NOMO-1 treated with DMSO at 0.1 percent for 48 hours (cell line): ENCODE data around the gene ARSB.
"Not testable (repeated sequence)": the region's sequence is repeated elsewhere in the genome, so short reads cannot be mapped to it uniquely, and the experiment has no call there.

ENCODE experiments used
- DNase-seq: peaks from one replicate; lab custom pipeline; 2025; ENCODE audit not compliant: unreplicated experiment; lab: John Stamatoyannopoulos, UW

ARSB gene

DNA sequence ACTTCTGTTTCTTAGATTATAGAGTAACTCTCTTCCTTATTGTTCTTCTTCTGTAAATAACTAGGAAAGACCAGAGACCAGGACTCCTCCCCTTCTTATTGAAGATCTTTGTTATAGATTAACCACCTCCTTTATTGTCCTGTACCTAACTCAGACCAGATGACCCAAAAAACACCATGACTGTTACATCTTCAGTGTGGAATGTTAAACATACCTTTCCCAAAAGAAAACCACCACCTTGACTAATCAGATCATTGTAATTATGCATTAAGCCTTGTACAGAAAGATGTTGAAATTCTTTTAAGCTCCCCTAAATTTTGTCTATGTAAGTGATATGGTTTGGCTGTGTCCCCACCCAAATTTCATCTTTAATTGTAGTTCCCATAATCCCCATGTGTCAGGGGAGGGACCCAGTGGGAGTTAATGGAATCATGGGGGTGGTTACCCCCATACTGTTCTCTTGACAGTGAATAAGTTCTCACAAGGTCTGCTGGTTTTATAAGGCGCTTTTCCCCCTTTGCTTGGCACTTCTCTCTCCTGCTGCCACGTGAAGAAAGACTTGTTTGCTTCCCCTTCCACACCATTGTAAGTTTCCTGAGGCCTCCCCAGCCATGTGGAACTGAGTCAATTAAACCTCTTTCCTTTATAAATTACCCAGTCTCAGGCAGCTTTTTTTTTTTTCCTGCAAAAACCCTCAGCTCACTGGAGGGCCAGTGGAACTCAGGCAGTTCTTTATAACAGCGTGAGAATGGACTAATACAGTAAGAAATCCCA is 26.3 kb downstream of the ARSB start:
- no peak for DNase-seq

DNA sequence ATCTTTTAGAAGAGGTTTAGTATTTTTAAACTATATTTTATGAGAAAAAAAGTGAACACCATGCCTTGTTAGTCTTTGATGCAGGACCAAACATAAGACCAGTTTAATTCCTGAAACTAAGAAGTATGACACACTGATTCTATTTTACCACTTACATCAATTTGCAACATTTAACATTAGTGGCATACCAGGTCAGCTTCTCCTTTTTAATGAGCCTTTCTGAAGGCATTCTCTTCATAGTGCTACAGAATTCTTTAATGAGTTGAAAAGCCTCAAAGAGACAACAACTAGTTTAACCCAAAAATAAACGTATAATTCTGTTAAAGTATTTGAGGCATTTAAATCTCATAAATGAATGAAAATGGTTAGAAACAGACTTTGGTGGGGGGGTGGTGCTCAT is 28.2 kb downstream of the ARSB start:
- no peak for DNase-seq

DNA sequence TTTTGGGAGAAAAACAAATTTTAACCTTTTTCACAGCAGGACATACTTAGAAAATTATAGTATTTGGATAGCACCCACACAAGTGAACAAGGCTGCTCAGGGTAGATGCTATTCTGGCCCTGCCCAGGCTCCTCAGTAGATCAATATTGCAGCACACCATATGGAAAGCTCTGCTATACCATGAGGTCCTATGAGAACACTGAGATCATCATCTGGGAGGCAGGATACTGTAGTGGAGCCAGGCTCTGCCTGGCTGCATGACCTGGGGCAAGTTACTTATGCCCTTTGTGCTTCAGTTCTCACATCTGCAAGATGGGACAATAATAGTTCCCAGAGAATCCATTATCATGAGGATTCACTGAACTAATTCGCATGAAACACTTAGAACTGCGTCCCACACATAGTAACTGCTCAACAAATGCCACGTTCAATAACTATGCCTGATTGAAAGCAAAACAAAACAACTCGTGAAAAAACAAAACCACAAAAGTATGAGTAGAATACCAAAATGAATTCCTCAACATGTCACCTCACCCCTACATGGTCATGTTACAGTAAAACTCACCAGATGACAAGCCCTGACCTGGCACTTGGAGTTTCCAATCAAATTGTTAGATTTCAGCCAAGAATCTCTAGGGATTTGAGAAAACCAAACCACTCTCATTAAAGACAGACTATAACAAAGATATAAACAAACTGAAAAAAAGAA is 31.9 kb downstream of the ARSB start:
- no peak for DNase-seq

DNA sequence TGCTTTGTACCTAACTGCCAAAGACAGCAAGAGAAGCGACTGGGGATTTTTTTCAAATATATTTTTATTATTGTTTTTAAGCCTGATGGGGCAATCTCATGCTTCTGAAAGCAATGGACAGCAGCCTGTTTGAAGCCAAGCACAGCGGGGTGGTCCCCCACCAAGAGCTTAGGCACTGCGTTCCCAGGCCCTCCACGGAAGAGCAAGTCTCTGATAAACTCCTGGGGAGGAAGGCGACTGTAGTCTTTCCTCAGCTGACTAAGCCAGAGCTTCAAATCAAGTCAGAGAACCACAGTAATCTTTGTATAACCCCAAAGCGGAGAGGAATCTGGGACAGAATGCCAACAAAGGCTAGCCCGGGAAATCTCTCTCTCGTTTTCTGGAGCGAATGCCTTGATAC is 54.4 kb downstream of the ARSB start:
- no peak for DNase-seq

DNA sequence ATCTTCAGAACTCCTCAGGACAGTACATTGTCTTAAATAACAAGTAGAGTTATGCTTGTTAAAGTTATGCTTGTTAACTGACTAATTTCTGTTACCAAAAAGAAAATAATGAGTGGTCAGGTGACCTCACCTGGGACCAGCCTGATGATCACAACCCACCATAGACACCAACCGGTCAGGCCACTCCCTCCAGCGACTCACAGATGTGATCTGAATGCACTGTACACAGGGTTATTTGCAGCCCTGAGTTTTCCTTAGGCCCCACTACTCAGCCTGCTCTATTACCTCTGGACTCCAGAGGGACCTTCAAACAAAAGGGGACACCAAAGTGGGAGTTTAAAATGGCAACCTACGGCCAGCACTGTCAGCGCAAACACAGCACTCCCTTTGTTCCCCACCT is 55.3 kb downstream of the ARSB start:
- DNase-seq, result no peak

DNA sequence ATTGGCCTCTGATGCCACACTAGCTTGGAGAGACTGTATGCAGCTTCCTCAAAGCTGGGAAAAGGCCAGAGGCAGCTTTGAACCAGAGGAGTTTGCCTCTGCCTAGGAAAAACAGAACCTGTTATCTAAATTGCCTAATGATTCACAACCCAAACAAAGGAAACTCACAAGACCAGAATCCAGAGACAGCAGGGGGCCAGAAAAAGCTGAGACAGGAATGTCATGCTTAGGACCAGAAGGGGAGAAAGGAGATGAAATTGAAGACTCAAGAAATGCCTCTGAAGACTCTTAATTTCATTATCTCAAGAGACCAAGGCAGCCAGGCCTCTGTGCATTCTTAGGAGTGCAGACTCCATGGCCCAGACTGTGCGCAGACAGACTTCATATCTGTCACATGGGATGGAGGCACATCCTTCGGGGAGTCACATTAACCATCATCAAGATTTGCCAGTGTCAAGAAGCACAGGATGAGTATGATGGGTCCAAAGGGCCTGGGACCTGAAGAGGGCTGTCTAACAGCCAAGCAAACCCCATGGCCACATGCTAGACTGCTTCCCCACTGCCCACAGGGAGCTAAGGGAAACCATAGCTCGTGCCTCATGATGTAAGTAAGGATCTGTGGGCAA is 57.3 kb downstream of the ARSB start:
- no peak for DNase-seq

DNA sequence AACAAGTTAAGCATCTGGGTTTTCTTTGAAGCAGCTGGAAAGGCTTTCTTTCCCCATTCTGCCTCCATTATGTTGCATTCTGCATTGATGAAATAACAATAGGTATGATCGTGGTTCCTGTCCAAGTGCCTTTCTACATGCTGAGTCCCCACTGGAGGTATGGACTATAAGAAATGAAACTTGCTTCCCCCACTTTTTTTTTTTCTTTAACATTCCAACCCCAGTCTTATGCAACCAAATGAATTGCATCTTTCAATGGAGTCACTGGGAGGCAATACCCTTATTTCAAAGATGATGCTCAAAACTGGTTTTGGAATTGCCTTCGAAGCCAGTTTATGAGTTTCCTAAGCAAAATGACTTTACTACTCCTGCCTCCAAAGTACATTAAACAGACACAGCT is 58.9 kb downstream of the ARSB start:
- no peak for DNase-seq

DNA sequence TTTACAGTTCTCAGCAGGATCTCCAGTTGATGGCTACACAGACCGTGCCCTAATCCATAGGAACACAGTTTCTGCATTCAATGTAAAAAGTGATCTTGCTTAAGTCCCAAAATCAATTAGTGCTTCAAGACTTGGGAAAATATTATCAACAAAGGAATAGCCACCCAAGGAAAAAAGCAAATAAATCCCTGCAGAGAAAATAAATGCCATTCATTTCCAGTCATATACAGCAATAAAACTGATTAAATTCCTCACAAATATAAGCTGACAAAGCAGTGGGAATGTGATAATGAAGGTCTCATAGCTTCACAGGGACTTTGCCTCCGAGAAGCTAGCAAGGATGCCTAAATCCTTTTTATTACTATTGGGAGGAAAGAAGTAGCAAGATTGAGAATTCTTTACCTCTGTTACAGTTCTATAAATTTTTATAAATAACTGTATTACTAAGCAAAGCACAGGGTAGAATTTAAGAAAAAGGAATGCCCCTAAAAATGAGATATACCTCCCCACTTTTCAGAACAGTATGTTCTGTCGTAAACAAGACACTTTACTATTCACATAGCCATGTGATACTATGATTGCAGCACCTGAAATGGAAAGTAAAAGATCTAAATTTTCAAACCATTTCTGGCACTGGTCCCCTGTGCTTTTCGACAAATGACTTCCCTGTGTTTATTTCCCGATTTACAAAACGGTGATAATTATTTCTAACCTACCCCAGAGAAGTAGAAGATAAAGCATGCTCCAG is 59.8 kb downstream of the ARSB start:
- no peak for DNase-seq

DNA sequence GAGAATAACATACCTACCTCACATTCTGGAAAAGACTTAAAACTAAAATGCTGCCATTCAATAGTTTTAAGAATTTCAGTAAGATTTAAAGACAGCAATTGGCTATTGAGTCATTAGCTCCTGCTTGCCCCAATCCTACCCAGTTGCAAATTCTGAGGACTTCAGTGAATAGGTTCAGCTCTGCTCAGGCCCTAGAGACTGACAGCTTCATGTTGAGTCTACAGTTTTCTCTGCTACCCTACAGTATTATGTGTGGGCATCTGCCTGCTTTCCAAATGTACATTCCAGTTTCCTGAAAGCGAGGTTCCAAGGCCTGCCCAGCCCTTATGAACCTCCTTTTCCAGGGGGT is 61.5 kb downstream of the ARSB start:
- no peak for DNase-seq

DNA sequence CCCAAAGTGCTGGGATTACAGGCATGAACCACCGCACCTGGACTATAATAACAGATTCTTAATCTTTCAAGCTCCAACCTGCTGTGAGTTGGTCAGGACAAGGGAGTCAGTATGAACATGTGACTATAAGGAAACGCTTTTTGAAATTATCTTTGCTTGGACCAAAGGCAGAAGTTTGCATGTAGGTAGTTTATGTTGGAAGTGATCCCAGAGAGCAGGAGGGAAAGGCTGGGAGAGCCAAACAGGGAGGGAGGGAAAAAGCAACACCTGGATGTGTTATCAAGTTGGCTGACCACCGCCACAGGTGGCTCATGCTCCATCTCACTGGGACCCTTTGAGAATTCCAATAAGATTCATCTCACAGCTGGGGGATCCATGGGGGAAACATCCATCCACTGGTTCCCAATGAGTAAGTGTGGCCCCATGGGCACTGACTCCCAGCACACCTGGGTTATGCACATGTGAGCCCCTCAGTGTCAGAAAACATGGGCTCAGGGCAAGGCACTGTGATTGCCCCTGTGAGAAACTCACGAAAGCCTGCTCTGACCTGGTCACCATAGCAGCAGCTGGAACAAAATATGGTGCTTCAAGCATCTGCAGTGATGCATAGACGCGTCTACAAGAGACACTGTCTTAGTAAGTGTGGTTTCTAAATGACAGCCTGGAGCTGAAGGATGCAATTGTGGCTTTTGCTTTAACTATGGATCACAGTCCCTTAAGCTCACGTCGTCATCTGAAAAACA is 62.1 kb downstream of the ARSB start:
- DNase-seq, result no peak

DNA sequence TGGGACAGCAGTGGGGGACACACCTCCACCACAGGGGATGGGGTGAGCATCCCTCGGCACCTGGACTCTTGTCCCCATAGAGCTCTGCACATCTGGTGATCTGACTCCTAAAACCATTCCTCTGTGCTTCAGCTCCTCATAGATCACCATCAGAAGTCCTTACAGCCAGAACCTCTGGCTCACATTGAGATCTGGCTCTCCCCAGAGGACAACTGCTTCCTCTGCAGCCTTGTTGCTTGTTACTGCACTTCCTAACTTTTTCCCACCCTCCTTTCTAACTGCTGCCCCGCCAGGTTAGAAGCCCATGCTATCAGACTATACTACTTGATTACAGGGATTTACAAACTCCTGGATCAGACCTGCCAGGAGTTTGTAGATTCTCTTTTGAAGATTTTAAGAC is 64.5 kb downstream of the ARSB start:
- DNase-seq, result no peak

DNA sequence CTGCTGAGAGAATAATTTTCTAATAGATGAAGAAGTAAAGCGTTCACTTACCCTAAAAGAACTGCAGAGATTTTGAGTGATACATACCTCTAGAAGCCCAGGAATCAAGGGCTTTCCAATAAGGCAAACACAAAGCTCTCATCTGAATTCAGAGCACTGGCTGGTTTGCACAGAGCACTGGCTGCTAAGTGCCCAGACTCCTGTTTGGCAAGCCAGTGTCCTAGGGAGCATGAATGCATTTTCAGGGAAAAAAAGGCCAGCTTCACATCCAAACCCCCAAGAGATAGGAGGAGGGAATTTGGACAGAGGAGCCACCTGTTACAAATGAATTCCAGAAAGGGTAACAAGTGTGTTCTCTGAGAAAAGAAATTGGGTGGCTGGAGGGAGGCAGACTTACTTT is 65.3 kb downstream of the ARSB start:
- DNase-seq, result no peak

DNA sequence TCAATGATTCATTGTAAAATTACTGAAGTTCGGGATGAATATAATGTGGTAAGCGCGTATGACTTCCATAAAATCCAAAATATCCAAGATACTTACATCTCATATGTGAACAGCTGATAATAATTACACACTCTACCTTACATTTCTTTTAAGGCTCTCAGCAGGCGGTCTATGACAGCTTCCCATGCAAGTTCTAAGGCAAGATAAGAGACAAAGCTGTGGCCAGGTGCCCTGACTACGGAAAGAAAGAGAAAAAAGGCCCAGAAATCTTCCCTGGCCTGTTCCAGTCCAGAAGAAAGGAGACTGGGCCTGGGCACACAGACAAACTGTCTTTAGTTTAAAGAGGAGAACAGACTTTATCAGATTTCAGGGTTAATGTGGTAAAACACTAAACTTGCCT is 69.1 kb downstream of the ARSB start:
- no peak for DNase-seq

DNA sequence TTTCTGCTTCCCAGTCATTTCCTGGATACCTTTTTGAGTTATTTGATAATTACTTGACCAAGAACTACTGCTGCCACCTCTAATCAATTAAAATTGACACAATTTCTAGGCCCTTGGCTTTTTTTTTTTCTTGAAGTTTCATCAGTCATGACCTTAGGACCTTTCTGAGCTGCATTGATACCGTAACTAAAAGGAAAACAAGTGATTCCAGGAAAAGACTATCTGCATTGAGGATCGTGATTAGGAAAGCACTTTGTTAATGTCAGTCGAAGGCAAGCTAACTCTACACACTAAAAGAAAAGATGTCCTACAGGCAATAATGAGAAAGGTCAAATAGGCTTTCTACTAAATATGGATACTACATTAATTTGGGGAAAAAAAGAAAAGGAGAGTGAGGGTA is 69.9 kb downstream of the ARSB start:
- DNase-seq, result no peak

DNA sequence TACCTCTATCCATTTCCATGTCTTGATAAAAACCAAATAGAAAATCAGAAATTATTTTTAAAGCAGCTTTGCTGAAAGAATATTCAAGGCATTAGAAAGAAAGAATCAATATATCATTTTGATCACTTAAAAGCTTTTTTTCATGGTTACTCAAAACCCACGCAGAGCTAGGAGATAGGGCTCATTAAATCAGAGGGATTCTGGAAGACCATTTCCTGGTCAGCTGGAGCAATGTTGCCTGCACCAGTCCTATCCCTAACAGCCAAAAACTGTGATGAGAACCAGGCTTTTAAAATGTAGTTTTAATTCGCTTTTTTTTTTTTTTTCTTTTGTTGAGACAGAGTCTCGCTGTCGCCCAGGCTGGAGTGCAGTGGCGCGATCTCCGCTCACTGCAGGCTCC is 72.3 kb downstream of the ARSB start:
- no peak for DNase-seq

DNA sequence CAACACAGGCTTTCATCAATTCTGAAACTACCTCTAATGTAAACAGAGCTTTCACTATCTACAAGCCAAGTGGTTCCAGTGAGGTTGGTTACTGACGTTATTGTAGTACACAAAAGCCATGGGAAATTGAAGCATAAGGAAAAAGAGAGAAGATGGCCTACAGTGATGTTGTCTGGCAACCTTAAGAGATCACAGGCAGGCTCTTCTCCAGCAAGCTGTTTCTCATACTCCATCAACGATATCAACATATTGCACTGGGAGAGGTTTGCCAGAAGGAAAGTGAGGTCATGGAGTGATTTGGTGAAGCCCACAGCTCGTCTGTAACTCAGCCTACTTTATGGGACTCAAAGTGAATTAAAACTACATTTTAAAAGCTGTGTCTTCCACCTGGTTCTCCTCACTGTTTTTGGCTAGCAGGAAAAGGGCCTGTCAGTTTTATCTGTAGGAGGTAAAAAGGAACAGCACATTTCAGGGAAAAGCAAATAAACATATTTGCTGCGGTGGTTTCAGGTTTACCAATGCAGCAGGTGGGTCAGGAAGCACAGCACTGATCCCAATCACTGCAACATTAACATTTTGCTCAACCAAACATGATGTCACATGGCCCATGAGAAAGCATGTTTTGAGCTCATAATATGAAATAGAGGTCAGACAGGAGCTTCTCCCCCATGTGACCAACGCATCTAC is 72.9 kb downstream of the ARSB start:
- no peak for DNase-seq

DNA sequence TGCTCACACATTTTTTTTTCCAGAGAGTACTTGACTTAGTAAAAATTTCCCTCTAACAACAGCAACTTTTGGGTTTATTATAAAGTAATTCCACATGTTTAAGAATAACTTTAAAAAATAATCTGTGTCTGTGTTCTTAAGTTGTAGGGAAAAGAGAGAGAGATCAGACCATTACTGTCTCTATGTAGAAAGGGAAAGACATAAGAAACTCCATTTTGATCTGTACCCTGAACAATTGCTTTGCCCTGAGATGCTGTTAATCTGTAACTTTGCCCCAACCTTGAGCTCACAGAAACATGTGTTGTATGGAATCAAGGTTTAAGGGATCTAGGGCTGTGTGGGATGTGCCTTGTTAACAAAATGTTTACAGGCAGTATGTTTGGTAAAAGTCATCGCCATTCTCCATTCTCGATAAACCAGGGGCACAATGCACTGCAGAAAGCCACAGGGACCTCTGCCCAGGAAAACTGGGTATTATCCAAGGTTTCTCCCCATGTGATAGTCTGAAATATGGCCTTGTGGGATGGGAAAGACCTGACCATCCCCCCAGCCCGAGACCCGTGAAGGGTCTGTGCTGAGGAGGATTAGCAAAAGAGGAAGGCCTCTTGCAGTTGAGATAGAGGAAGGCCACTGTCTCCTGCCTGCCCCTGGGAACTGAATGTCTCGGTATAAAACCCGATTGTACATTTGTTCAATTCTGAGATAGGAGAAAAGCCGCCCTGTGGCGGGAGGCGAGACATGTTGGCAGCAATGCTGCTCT is 75.7 kb downstream of the ARSB start:
- not testable (repeated sequence) for DNase-seq

DNA sequence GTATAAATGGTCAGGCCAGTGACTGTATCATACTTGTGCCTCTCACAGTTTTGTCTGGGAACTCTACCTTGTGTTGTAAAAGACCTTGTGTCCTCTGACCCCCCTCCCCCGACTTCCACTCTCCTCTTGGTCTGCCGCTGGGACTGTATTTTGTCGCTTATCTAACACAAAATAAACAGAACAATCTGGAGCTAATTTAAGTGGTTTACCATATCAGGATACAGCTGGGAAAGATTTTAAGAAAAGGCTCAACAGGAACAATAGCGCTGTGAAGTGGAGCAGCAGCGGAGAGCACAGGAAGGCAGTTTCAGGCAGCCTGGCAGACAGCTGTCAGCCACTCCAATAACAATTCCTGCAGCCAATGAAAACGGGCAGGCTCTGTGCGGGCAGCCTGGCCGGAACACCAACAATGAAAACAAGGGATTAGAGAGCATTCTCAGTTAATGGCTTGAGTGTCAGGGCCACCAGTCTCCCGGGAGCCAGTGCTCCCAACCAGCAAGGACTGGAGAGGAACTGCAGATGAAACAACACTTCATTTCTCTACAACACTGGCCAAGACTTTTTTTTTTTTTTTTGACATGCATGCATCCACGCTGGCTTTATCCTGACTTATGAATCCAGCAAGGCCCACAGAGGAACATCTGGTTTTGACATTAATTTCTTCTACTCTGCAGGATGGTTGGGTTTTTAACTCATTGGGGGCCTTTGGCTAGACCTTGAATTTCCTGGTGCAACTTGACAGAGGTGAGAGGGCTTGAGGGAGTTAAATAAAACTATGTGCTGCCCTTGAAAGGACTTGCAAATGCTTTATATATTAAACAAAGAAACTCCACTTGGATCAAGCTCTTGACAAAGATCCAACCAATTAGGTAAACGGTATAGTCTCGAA is 76.7 kb downstream of the ARSB start:
- no peak for DNase-seq
